Caco-2 (cell line): ENCODE results near the gene DIS3L2. TPM values are rescaled to one million over a fixed set of nuclear protein-coding genes. Genes with fewer than 3 reads are reported as not detected.

ENCODE experiments used
- BruUV-seq: library from RNA; stranded (reverse); fragments of 400-500 nt; replicated peaks from 2 replicates; lab custom pipeline; 2021; lab: Mats Ljungman, UMichigan
- CTCF ChIA-PET: fragments of 300-600 bp; sonication (Branson Sonifier 250); formaldehyde crosslinking; loops from one replicate; lab custom pipeline; 2022; ENCODE audit warnings: antibody characterized with exemption; lab: Charles Lee
- POLR2A ChIA-PET: fragments of 300-600 bp; sonication (Branson Sonifier 250); formaldehyde crosslinking; loops from one replicate; lab custom pipeline; 2022; ENCODE audit warnings: antibody characterized with exemption; lab: Charles Lee
- DNase-seq, 2 experiments: peaks; one replicate each; pipeline versions ENCODE4 v3.0.0 to v3.0.0-alpha.2; 2020 to 2022
- H3K27me3 ChIP-seq: replicated peaks from 2 replicates; pipeline ENCODE4 v1.6.0; 2011; ENCODE audit warnings: low read length; ENCODE audit not compliant: control insufficient read depth, insufficient read depth
- H3K36me3 ChIP-seq: 2 replicates; pipeline ENCODE4 v1.5.1; 2011; ENCODE audit warnings: low read length; ENCODE audit not compliant: control insufficient read depth, insufficient read depth
- H3K4me1 ChIP-seq: fragments of 250-450 bp; sonication (Bioruptor Pico); 2 replicates; pipeline ENCODE4 v1.5.1; 2020; ENCODE audit warnings: mild to moderate bottlenecking
- H3K4me3 ChIP-seq: 2 replicates; pipeline ENCODE4 v1.5.1; 2011; ENCODE audit warnings: low read depth, mild to moderate bottlenecking, control low read depth, low read length
- H3K9me3 ChIP-seq: fragments of 250-450 bp; sonication (Bioruptor Pico); 2 replicates; pipeline ENCODE4 v1.5.1; 2020; ENCODE audit warnings: mild to moderate bottlenecking, moderate library complexity
- H3K27ac Mint-ChIP-seq: one replicate; pipeline ENCODE4 v1.8.0; 2022; ENCODE audit warnings: mixed read lengths; ENCODE audit not compliant: unreplicated experiment
- H3K27me3 Mint-ChIP-seq: one replicate; pipeline ENCODE4 v1.8.0; 2022; ENCODE audit warnings: mixed read lengths; ENCODE audit not compliant: insufficient read depth, unreplicated experiment
- H3K36me3 Mint-ChIP-seq: one replicate; pipeline ENCODE4 v1.8.0; 2022; ENCODE audit warnings: mild to moderate bottlenecking, mixed read lengths; ENCODE audit not compliant: insufficient read depth, unreplicated experiment
- H3K4me1 Mint-ChIP-seq: one replicate; pipeline ENCODE4 v1.8.0; 2022; ENCODE audit warnings: low read depth, mixed read lengths; ENCODE audit not compliant: unreplicated experiment
- H3K4me3 Mint-ChIP-seq: one replicate; pipeline ENCODE4 v1.8.0; 2022; ENCODE audit warnings: mild to moderate bottlenecking, moderate library complexity, mixed read lengths; ENCODE audit not compliant: unreplicated experiment
- H3K9me3 Mint-ChIP-seq: one replicate; pipeline ENCODE4 v1.8.0; 2022; ENCODE audit warnings: mixed read lengths; ENCODE audit not compliant: unreplicated experiment
- CTCF ChIP-seq, 2 experiments: fragments of 200-600 bp in 1 of 2; IDR thresholded peaks; 1 replicate in 1 of 2; 2 replicates in 1 of 2; pipeline versions ENCODE4 v1.5.1 to v1.8.0; 2011 to 2022; ENCODE audit warnings: antibody characterized with exemption in 1 of 2, control low read depth in 1 of 2, inconsistent platforms in 1 of 2, low read depth in 1 of 2, low read length in 1 of 2, mild to moderate bottlenecking in 1 of 2, moderate library complexity in 1 of 2; ENCODE audit not compliant: insufficient read depth in 1 of 2, severe bottlenecking in 1 of 2, unreplicated experiment in 1 of 2
- intact Hi-C: fragments of 100-400 bp; cut with micrococcal nuclease; formaldehyde crosslinking; loops from one replicate; pipeline ENCODE4 v1.10.0; 2022; ENCODE audit not compliant: unreplicated experiment
- total RNA-seq: library from RNA; stranded (reverse); gene quantifications from 2 replicates; pipeline ENCODE4 v1.2.3, GENCODE V29; 2022

Gene DIS3L2
- total RNA-seq, 1 experiment from 2014 or later, result 15.5 TPM

DNA sequence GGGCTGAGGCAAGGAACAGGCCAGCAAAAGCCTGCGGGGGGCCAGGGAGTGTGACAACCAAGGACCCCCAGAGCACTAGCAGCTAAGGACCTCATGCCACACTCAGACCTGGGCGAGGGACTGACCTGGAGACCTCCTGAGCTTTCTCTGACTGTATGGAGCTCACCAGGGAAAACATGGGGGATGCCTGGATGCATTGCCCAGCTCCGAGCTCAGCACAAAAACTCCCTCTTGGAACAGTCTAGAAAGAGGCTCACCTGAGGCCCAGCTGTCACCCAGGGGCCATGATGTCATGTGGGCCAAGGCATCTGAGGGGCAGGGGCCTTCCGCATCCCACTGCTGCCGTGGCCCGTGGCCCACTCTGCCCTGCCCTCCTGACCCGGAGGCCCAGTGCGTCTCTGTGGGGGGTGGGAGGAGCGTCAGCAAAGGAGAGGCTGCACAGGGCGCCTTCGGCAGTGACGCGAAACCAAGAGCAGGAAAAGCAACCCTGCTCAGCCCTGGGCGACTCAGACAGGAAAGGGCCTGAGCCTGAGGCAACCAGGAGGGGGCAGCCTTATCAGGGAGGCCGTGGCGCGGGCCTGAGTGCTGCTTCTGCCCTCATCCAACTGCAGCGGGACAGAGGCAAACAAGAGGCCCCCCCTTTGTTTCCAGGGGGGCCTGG, 359.8 kb downstream of the DIS3L2 start:
- H3K4me3 ChIP-seq, result no peak overlapping the region
- TF ChIP-seq CTCF (IDR thresholded peaks at IDR 0.05; ENCODE audit: insufficient read depth in 1 of 2, low read depth in 1 of 2, low read length in 1 of 2, severe bottlenecking in 1 of 2, unreplicated experiment in 1 of 2), result no peak
- Mint-ChIP-seq H3K4me3 (no peak overlapping the region), H3K27ac (no peak overlapping the region), H3K4me1 (no peaks in the 10 kb centered on the region), H3K9me3 (no peaks in the 10 kb centered on the region), H3K27me3 (no peaks in the 10 kb centered on the region), H3K36me3 (no peaks in the 10 kb centered on the region)
- H3K9me3 ChIP-seq, result no peaks in the 10 kb centered on the region
- intact Hi-C loops, result no loop called here
- ChIA-PET CTCF (no interaction called here), POLR2A (no interaction called here)
- H3K36me3 ChIP-seq, result no peaks in the 10 kb centered on the region
- BruUV-seq, result no TSS peak
- DNase-seq, result no peak
- no peaks in the 10 kb centered on the region for H3K27me3 ChIP-seq
- H3K4me1 ChIP-seq, result no peaks in the 10 kb centered on the region

DNA sequence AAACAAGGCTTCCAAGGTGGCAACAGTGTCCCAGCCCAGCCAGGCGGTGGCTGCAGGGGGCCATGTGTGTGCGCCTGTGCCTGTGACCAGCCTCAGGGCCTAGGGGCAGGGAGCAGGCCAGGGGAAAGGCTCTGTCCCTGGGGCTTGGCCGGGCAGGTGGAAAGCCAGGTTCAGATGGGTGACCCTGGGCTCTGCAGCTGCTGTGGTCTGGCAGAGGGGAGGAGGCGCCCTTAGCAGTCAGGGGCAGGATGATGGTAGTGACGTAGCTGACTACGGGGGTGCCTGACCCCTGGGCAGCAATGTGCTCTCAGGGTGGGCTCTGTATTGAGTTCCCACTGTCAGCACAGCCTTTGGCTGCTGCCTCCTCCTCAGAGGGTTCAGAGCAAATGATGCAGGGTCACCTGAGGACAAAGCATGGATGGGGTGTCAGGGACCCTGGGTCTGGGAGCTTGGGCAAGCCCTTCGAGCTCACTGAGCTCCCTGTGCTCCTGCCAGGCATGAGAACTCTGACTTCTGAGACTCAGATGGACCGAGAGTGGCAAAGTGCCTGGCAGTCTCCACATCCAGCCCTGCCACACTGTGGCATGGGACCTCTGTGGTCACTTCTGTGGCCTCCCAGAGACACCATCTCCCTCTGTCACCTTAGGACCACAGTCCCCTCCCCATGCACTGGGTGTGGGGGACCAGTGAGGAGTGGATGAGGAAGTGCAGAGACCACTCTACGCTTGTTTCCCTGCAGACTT, 360.5 kb downstream of the DIS3L2 start:
- Mint-ChIP-seq H3K36me3 (no peaks in the 10 kb centered on the region), H3K9me3 (no peaks in the 10 kb centered on the region), H3K4me1 (no peaks in the 10 kb centered on the region), H3K4me3 (no peak overlapping the region), H3K27ac (no peak overlapping the region), H3K27me3 (no peaks in the 10 kb centered on the region)
- Histone ChIP-seq H3K4me1 (no peaks in the 10 kb centered on the region), H3K4me3 (no peak overlapping the region), H3K27me3 (no peaks in the 10 kb centered on the region), H3K36me3 (no peaks in the 10 kb centered on the region), H3K9me3 (no peaks in the 10 kb centered on the region)
- CTCF ChIA-PET, result no interaction called here
- intact Hi-C loops, result no loop called here
- no peak for TF ChIP-seq CTCF (IDR thresholded peaks at IDR 0.05; ENCODE audit: insufficient read depth in 1 of 2, low read depth in 1 of 2, low read length in 1 of 2, severe bottlenecking in 1 of 2, unreplicated experiment in 1 of 2)
- POLR2A ChIA-PET, result no interaction called here
- no peak for DNase-seq
- no TSS peak for BruUV-seq

DNA sequence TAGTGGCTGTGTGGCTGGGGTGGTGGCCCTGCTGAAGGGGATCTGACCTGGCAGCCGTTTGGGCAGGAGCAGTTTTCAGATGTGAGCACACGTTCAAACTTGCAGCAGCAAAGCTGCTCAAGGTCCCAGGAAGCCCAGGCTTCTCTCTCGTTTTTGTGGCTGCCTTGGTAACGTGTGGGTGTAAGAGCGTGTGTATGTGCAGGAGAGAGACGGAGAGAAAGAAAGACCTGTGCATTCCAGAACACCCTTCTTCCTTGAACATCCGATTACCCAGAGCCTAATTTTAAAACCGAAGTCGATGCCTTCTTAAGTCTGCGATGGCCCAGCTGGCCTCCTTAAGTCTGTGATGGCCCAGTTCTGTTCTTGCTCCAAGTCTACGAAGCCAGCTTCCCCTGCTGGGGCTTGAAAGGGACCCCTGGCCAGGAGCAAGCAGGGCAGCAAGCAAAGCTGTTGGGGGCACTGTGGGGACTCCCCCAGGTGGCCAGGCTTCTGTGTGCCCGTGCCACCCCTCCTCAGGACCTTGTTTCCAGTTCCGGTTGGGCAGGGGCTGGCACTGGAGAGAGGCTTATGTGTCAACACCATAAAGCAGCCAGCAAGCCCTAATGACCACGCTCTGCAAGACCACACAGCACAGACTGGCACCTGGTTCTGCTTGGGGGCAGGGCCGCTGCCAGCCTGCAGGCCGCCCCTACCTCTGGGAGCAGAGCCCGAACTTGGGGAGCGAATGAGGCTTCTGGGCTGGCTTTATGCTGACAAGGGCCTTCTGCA, 361.2 kb downstream of the DIS3L2 start:
- Mint-ChIP-seq H3K4me1 (no peaks in the 10 kb centered on the region), H3K27me3 (no peaks in the 10 kb centered on the region), H3K27ac (no peak overlapping the region), H3K4me3 (no peak overlapping the region), H3K36me3 (no peaks in the 10 kb centered on the region), H3K9me3 (no peaks in the 10 kb centered on the region)
- H3K9me3 ChIP-seq, result no peaks in the 10 kb centered on the region
- no peaks in the 10 kb centered on the region for H3K27me3 ChIP-seq
- intact Hi-C loops, result no loop called here
- H3K36me3 ChIP-seq, result no peaks in the 10 kb centered on the region
- DNase-seq, result no peak
- ChIA-PET POLR2A (no interaction called here), CTCF (no interaction called here)
- no peak for TF ChIP-seq CTCF (IDR thresholded peaks at IDR 0.05; ENCODE audit: insufficient read depth in 1 of 2, low read depth in 1 of 2, low read length in 1 of 2, severe bottlenecking in 1 of 2, unreplicated experiment in 1 of 2)
- no peak overlapping the region for H3K4me3 ChIP-seq
- BruUV-seq, result no TSS peak
- H3K4me1 ChIP-seq, result no peaks in the 10 kb centered on the region
